Stomach (tissue), 9 donors: ENCODE measurements around the gene PRSS57. TPM values are rescaled to one million over a fixed set of nuclear protein-coding genes. Genes with fewer than 3 reads are reported as not detected.

Source experiments
- DNase-seq, 2 donors: peaks; one replicate each; pipeline versions ENCODE4 v3.0.0 to v3.0.0-alpha.2; 2013 to 2019
- H3K27ac ChIP-seq, 5 donors: fragments of 200-600 bp in 4 of 5; sonication (generic) in 4 of 5; one replicate each; pipeline ENCODE4 v1.5.1; 2013 to 2019; ENCODE audit warnings: mild to moderate bottlenecking in 1 of 5, moderate library complexity in 1 of 5
- H3K27me3 ChIP-seq, 3 donors: fragments of 200-600 bp; sonication (generic); one replicate each; pipeline ENCODE4 v1.5.1; 2017 to 2019; ENCODE audit warnings: mixed run types in 1 of 3
- H3K36me3 ChIP-seq, 4 donors: fragments of 200-600 bp; sonication (generic); 1 replicate in 3 of 4; 2 replicates in 1 of 4; pipeline ENCODE4 v1.5.1; 2016 to 2019
- H3K4me1 ChIP-seq, 4 donors: fragments of 200-600 bp; sonication (generic); one replicate each; pipeline ENCODE4 v1.5.1; 2016 to 2019
- H3K4me3 ChIP-seq, 4 donors: fragments of 200-600 bp; sonication (generic) in 3 of 4; one replicate each; pipeline ENCODE4 v1.5.1; 2016 to 2019; ENCODE audit warnings: mild to moderate bottlenecking in 1 of 4
- H3K9me3 ChIP-seq, 4 donors: fragments of 200-600 bp; sonication (generic); one replicate each; pipeline ENCODE4 v1.5.1; 2016 to 2019
- CTCF ChIP-seq, 7 experiments: fragments of 450-650 bp in 4 of 7; fragments of 200-600 bp in 3 of 7; sonication (generic) in 3 of 7; IDR thresholded peaks; one replicate each; pipeline ENCODE4 v1.5.1; 2016 to 2019; ENCODE audit warnings: antibody characterized with exemption in 7 of 7, control low read depth in 2 of 7, mild to moderate bottlenecking in 1 of 7
- EP300 ChIP-seq: sonication (generic); formaldehyde crosslinking; IDR thresholded peaks from one replicate; pipeline ENCODE4 v1.6.1; 2017; ENCODE audit warnings: antibody characterized with exemption
- POLR2A ChIP-seq, 4 donors: fragments of 450-650 bp; IDR thresholded peaks; one replicate each; pipeline ENCODE4 v1.6.1; 2016; ENCODE audit warnings: antibody characterized with exemption in 4 of 4, control low read depth in 2 of 4, mild to moderate bottlenecking in 1 of 4, moderate library complexity in 1 of 4
- POLR2AphosphoS5 ChIP-seq, 3 donors: sonication (generic); formaldehyde crosslinking; IDR thresholded peaks; one replicate each; pipeline ENCODE4 v1.6.1; 2016; ENCODE audit warnings: antibody characterized with exemption in 3 of 3
- WGBS, 5 donors: extraction: QIAGEN DNeasy Blood & Tissue Kit in 3 of 5; methylation state at CpG; one replicate each; pipeline versions ENCODE4 v1.1.5 to v1.1.7; 2013 to 2018; 5-methylcytosine and 5-hydroxymethylcytosine counted together
- intact Hi-C: fragments of 100-400 bp; cut with DNase I; formaldehyde crosslinking; loops from one replicate; pipeline ENCODE4 v1.15.1; 2023; ENCODE audit warnings: low total_unique reads
- polyA plus RNA-seq, 3 donors: library from polyadenylated mRNA; stranded (reverse); fragments of 200-250 nt; gene quantifications; one replicate each; pipeline ENCODE4 v1.2.3, GENCODE V29; 2013
- total RNA-seq, 5 donors: library from RNA; depleted of rRNA; stranded (reverse); fragments of >200 nt; gene quantifications; one replicate each; pipeline versions ENCODE4 v1.1.0 to v1.2.3, GENCODE V29; 2014 to 2016
- donor health status: healthy with polysubstance abuse.
- donor health status: Bipolar disorder and iron deficiency.
- donor health status: healthy.

The PRSS57 gene
- total and polyA plus RNA-seq, 8 donors: not detected

- Histone ChIP-seq H3K4me3 (no peak overlapping the region), H3K9me3 (peaks cover 0 to 16% (median 9%) of the 10 kb centered on the region in 4 donors), H3K36me3 (peaks cover 0 to 10% (median 6%) of the 10 kb centered on the region in 4 donors), H3K27me3 (peaks cover 0 to 7% (median 0%) of the 10 kb centered on the region in 3 donors), H3K27ac (no peak overlapping the region), H3K4me1 (peaks cover 0 to 6% (median 5%) of the 10 kb centered on the region in 4 donors)
- intact Hi-C loops: no loop called here
- DNase-seq: no peak
- no peak for TF ChIP-seq POLR2AphosphoS5 (IDR thresholded peaks at IDR 0.05)
- no peak for TF ChIP-seq EP300
- TF ChIP-seq POLR2A (IDR thresholded peaks at IDR 0.05): no peak
- TF ChIP-seq CTCF (IDR thresholded peaks at IDR 0.05): no peak
- WGBS, 5 donors: 88 to 89% (median 89%) methylated on average over 12 to 36 of the region's 36 CpGs
Measured at GRCh38 chr19:739998-740715, 44.9 kb upstream of the PRSS57 start.

DNA sequence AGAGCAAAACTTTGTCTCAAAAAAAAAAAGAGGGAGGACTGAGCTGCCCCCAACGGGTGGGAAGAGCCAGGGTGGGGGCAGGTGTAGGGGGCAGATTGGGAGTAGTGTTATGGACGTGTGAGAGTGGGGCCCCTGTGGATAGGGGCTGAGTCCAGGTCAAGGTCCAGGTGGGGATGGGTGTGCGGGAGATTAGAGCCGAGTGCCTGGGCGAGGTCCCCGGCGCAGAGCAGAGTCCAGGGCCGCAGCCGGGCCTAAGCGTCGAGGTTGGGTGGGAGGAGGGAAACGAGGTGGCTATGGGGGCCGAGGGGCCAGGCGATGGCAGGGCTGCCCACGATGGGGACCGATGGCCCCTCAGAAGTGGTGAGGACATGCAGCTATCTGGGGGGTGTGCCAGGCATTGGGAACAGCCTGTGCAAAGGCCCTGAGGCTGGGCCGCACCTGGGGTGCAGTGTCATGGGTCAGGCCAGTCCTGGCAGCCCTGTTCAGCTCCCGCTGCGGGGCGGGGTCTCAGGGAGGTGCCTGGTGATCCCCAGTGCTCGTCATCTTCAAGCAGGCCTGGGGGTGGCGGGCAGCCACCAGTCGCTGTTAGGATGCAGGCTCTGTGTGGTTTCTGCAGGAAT is 43.4 kb upstream of the PRSS57 start:
- no peak for TF ChIP-seq CTCF (IDR thresholded peaks at IDR 0.05)
- no peak for TF ChIP-seq POLR2A (IDR thresholded peaks at IDR 0.05)
- no peak for TF ChIP-seq EP300
- TF ChIP-seq POLR2AphosphoS5 (IDR thresholded peaks at IDR 0.05): no peak
- 39 to 71% (median 53%) methylated on average over 21 to 23 of the region's 23 CpGs for WGBS, 5 donors
- peak in 1 of 2 donors; percentile 62 for DNase-seq
- Histone ChIP-seq H3K36me3 (peaks cover 0 to 10% (median 6%) of the 10 kb centered on the region in 4 donors), H3K27ac (no peak overlapping the region), H3K4me1 (peaks cover 0 to 14% (median 13%) of the 10 kb centered on the region in 4 donors), H3K4me3 (no peak overlapping the region), H3K27me3 (peaks cover 0 to 7% (median 0%) of the 10 kb centered on the region in 3 donors), H3K9me3 (peaks cover 0 to 2% (median 0%) of the 10 kb centered on the region in 4 donors)
- intact Hi-C loops: no loop called here

GRCh38 chr19:737591-738093 is 42.4 kb upstream of the PRSS57 start:
- peaks cover 0 to 7% (median 0%) of the 10 kb centered on the region in 3 donors for H3K27me3 ChIP-seq
- H3K9me3 ChIP-seq: no peaks in the 10 kb centered on the region
- DNase-seq: peak; percentile 52 to 68
- H3K36me3 ChIP-seq: peaks cover 0 to 10% (median 6%) of the 10 kb centered on the region in 4 donors
- intact Hi-C loops: no loop called here
- H3K27ac ChIP-seq: no peak overlapping the region
- peaks cover 0 to 14% (median 13%) of the 10 kb centered on the region in 4 donors for H3K4me1 ChIP-seq
- no peak overlapping the region for H3K4me3 ChIP-seq
- TF ChIP-seq EP300: no peak
- TF ChIP-seq CTCF (IDR thresholded peaks at IDR 0.05): peak in 4 of 7 experiments; percentile 25 to 48 (median 36)
- 25 to 40% (median 37%) methylated on average over 20 to 22 of the region's 22 CpGs for WGBS, 5 donors

- WGBS, 5 donors: 80 to 95% (median 91%) methylated on average over 1 to 32 of the region's 32 CpGs
- H3K4me3 ChIP-seq: no peak overlapping the region
- H3K27me3 ChIP-seq: peaks cover 0 to 7% (median 0%) of the 10 kb centered on the region in 3 donors
- DNase-seq: no peak
- peaks cover 0 to 16% (median 9%) of the 10 kb centered on the region in 4 donors for H3K36me3 ChIP-seq
- no peaks in the 10 kb centered on the region for H3K9me3 ChIP-seq
- H3K27ac ChIP-seq: no peak overlapping the region
- H3K4me1 ChIP-seq: peaks cover 0 to 14% (median 13%) of the 10 kb centered on the region in 4 donors
- intact Hi-C loops: no loop called here
- TF ChIP-seq POLR2AphosphoS5 (IDR thresholded peaks at IDR 0.05): no peak
- no peak for TF ChIP-seq EP300
- no peak for TF ChIP-seq CTCF (IDR thresholded peaks at IDR 0.05)
Measured at GRCh38 chr19:736125-736524, 40.9 kb upstream of the PRSS57 start.
